ENCODE results near the gene SLC25A33.
"Not testable (repeated sequence)": the region's sequence is repeated elsewhere in the genome, so short reads cannot be mapped to it uniquely, and the experiment has no call there.

Gene SLC25A33

GRCh38 chr1:9601942-9602793 is 62.9 kb downstream of the SLC25A33 start:
- no peak for DNase-seq

DNA sequence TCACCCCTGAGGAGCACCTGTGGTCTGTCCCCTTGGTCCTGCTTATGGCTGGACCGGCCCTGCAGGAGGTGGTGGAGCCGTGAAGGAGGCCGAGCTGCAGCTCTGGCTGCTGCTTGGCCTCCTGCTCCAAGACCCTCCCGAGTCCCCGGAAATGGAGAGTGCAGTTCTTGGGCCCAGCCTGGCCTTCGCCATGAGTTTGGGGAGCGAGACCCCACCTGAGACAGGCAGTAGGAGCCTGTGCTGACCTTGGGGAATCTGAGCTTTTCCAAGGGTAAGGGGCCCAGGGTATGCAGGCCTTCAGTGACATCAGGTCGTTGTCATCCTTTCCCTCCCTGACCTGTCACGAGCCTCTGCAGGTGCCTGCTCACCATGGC is 63.5 kb downstream of the SLC25A33 start:
- DNase-seq = no peak

GRCh38 chr1:9603307-9603706 is 64.0 kb downstream of the SLC25A33 start:
- DNase-seq = no peak

- no peak for DNase-seq
Observed at GRCh38 chr1:9603766-9604753, 64.8 kb downstream of the SLC25A33 start.

DNA sequence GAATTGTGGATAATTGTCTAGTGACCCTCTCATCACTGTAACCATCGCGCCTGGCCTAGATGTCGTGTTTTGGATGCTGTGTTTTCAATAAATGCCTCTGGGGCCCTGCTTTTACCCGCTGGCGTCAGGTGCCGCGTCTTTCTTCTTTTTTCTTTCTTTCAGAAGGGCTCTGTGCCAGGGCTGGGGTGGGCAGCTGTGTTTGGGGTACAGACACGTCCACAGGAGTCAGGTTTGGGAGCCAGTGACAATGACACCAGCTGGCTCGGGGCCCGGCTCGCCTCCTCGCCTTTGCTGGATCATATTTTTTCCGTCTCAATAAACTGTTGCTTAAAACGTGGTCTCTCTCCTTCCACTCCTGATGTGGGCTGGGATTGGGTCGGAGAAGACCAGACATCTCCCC is 65.6 kb downstream of the SLC25A33 start:
- no peak for DNase-seq

GRCh38 chr1:9605946-9606455 is 66.7 kb downstream of the SLC25A33 start:
- DNase-seq = no peak

DNA sequence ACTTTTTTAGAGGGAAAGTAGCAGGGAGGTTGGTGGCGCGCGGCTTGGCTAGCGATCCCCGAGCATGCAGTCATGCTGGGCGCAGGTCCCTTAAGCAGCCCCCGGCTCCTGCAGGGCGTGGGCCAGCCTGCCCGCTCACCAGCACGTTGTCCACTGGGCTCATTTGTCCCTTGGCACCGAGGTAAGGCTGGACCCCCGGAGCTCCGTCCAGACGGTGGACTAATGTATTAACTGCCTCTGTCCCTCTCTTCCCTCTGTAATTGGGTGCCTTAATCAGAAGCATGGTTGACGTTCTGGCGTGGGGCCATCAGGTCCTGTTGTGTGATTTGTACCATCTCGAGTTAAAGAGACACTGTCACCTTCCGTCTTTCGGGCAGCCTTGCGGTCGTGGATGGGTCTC is 67.2 kb downstream of the SLC25A33 start:
- DNase-seq = no peak

GRCh38 chr1:9606948-9607347 is 67.7 kb downstream of the SLC25A33 start:
- DNase-seq = no peak

DNA sequence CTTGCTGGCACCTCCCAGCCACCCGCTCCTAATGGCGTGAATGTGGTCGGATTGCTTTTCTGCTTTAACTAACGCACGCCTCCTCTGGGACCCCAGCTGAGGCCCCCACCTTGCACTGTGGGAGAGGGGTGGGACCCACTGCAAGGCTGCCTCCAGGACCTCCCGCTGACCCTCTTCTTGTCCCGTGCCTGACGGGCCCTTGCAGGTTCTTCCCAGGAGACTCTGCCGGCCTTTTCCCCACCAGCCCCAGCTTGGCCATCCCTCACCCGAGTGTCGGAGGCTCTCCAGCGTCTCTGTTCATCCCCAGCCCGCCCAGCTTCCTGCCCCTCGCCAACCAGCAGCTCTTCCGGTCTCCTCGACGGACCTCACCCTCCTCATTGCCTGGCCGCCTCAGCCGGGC is 68.1 kb downstream of the SLC25A33 start:
- no peak for DNase-seq

DNA sequence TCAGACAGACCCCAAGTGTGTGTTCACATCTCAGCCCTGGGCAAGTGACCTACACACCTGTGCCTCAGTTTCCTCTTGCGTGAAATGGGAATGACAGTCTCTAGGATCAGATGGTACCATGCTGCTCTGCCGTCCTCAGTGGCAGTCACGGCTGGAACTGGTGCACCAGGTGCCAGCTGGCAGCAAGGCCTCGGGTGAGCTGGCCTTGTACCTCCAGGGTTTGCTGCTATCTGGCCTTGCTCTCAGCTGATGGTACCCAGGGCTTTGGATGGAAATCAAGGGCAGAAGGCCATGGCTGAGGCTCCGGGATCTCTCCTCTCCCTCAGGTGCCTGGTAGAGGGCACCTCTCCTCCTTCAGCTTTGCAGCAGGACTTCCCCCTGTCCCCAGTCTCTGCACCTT is 70.7 kb downstream of the SLC25A33 start:
- no peak for DNase-seq

- no peak for DNase-seq
Observed at GRCh38 chr1:9610548-9610947, 71.3 kb downstream of the SLC25A33 start.

- no peak for DNase-seq
Observed at GRCh38 chr1:9611716-9612115, 72.5 kb downstream of the SLC25A33 start.

GRCh38 chr1:9612162-9612845 is 73.0 kb downstream of the SLC25A33 start:
- no peak for DNase-seq

DNA sequence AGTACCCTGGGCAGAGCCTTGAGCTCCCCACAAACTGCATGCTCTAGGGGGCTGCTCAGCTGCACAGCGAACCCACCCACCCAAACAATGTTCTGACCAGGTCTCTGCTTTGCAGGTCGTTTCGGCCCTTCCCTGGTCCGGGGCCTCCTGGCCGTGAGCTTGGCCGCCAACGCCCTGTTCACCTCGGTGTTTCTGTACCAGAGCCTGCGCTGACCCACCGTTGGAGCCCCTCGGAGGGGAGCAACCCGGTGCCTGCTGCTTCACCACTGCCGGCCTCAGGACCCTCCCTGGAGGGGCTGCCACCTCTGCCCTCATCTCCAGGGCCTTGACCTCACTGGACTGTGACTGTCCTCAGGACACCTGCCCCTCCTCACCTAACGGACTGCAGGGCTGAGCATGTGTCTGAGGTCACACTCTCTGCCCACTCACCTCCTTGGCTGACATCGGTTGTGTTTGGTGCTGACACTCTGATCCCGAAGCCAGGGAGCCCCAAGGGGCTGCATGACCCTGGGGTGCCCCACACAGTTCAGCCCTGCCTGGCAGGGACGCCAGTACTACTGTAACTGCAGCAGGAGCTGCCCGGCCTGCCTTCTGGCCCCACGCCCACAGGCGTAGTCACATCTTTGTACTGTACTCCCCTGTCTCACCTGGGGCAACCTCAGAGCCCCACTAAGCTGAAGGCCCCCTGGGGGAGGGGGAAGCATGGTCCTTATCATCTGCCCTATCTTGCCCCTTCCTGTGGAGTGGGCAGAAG is 73.8 kb downstream of the SLC25A33 start:
- no peak for DNase-seq

- no peak for DNase-seq
Observed at GRCh38 chr1:9613625-9614299, 74.5 kb downstream of the SLC25A33 start.

GRCh38 chr1:9615316-9616063 is 76.2 kb downstream of the SLC25A33 start:
- DNase-seq = peak; percentile 30

- DNase-seq = no peak
Observed at GRCh38 chr1:9618909-9619679, 79.8 kb downstream of the SLC25A33 start.

DNA sequence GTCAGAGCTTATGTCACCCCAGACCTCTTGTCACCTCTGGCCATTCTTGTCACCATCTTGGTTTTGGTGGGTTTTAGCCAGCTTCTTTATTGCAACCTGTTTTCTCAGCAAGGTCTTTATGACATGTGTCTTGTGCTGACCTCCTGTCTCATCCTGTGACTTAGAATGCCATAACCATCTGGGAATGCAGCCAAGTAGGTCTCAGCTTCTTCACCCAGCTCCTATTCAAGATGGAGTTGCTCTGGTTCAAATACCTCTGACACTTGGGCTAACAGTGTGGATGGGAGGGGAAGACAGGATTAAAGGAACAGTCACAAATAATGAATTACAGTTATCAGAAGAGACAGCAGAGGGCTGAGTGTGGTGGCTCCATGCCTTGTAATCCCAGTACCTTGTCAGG is 81.8 kb downstream of the SLC25A33 start:
- peak; percentile 20 for DNase-seq

DNA sequence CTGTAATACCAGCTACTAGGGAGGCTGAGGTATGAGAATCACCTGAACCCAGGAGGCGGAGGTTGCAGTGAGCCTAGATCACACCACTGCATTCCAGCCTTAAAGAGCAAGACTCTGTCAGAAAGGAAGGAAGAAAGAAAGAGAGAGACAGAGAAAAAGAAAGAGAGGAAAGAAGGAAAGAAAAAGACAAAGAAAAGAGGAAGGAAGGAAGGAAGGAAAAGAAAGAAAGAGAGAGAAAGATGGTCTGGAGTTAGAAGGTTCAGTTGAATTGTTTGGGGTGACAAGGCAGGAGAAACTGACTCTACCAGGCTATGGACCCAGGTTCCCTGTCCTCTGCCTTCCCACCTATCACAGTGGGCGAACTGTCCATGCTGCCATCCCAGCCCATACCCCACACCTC is 84.8 kb downstream of the SLC25A33 start:
- no peak for DNase-seq

GRCh38 chr1:9625030-9625429 is 85.8 kb downstream of the SLC25A33 start:
- DNase-seq = not testable (repeated sequence)

Measured in fibroblast of skin of scalp (primary cell).